HCT116 (cell line): Measurements from ENCODE around the gene NKTR. TPM values are rescaled to one million over a fixed set of nuclear protein-coding genes. Genes with fewer than 3 reads are reported as not detected.

Experiments used
- ATAC-seq: fragments of 200-7000 bp; cut with Tn5 transposase; 2 replicates; pipeline ENCODE4 v1.9.1; 2020; ENCODE audit warnings: mild to moderate bottlenecking, moderate library complexity
- BruUV-seq: library from RNA; stranded (reverse); fragments of 400-500 nt; replicated peaks from 2 replicates; lab custom pipeline; 2021; lab: Mats Ljungman, UMichigan
- CTCF ChIA-PET: fragments of 300-600 bp; sonication (Branson Sonifier 250); formaldehyde crosslinking; loops from one replicate; lab custom pipeline; 2021; ENCODE audit warnings: antibody characterized with exemption; lab: Charles Lee
- POLR2A ChIA-PET: fragments of 300-600, 350-600 bp; sonication (Branson Sonifier 250); formaldehyde crosslinking; loops from one replicate; lab custom pipeline; 2021; ENCODE audit warnings: antibody characterized with exemption; lab: Charles Lee
- RAD21 ChIA-PET, 2 experiments: fragments of 300-600 bp; sonication (Branson Sonifier 250); formaldehyde crosslinking; loops; one replicate each; lab custom pipeline; 2023; ENCODE audit warnings: low total read pairs in 2 of 2; ENCODE audit not compliant: uncharacterized antibody in 2 of 2, unreplicated experiment in 2 of 2, low non-redundant PET in 1 of 2; lab: Charles Lee
- DNase-seq: peaks from one replicate; pipeline ENCODE4 v3.0.0-alpha.2; 2010; ENCODE audit warnings: low read depth, low spot score
- H2AFZ ChIP-seq: fragments of 200-600 bp; shearing (Covaris generic), sonication (generic); 2 replicates; pipeline ENCODE4 v1.6.1; 2017; ENCODE audit warnings: low read depth, mixed run types, mixed read lengths, antibody characterized with exemption, low read length; ENCODE audit not compliant: poor library complexity, severe bottlenecking
- H3K27ac ChIP-seq: 2 replicates; pipeline ENCODE4 v1.5.1; 2012; ENCODE audit warnings: low read depth, low read length
- H3K27me3 ChIP-seq: fragments of 200-600 bp; sonication (generic); 2 replicates; pipeline ENCODE4 v1.6.1; 2016; ENCODE audit warnings: mixed run types, low read length, mixed read lengths; ENCODE audit not compliant: insufficient read depth
- H3K36me3 ChIP-seq, 2 experiments: fragments of 200-500 bp in 1 of 2; fragments of 200-600 bp in 1 of 2; sonication (Bioruptor generic) in 1 of 2; sonication (generic) in 1 of 2; 2 replicates each; pipeline versions ENCODE4 v1.5.1 to v1.6.1; 2014 to 2016; ENCODE audit warnings: low read length in 2 of 2, inconsistent platforms in 1 of 2, mixed read lengths in 1 of 2, mixed run types in 1 of 2; ENCODE audit not compliant: insufficient read depth in 2 of 2, control insufficient read depth in 1 of 2
- H3K4me1 ChIP-seq, 2 experiments: fragments of 200-600 bp in 1 of 2; sonication (generic) in 1 of 2; 2 replicates each; pipeline versions ENCODE4 v1.5.1 to v1.6.1; 2012 to 2017; ENCODE audit warnings: low read length in 2 of 2, inconsistent platforms in 1 of 2, mild to moderate bottlenecking in 1 of 2, mixed read lengths in 1 of 2, mixed run types in 1 of 2, moderate library complexity in 1 of 2; ENCODE audit not compliant: insufficient read depth in 2 of 2, control insufficient read depth in 1 of 2
- H3K4me2 ChIP-seq: fragments of 200-600 bp; sonication (generic); 2 replicates; pipeline ENCODE4 v1.6.1; 2017; ENCODE audit warnings: mixed run types, low read length, mixed read lengths
- H3K4me3 ChIP-seq, 2 experiments: fragments of 200-600 bp in 1 of 2; sonication (generic) in 1 of 2; replicated peaks in 1 of 2; 2 replicates each; pipeline ENCODE4 v1.5.1; 2011 to 2016; ENCODE audit warnings: low read length in 2 of 2, control low read depth in 1 of 2, low read depth in 1 of 2, mild to moderate bottlenecking in 1 of 2, mixed read lengths in 1 of 2, mixed run types in 1 of 2
- H3K79me2 ChIP-seq: fragments of 200-600 bp; sonication (generic); 2 replicates; pipeline ENCODE4 v1.6.1; 2017; ENCODE audit warnings: mild to moderate bottlenecking, mixed run types, low read length, moderate library complexity, mixed read lengths; ENCODE audit not compliant: insufficient read depth
- H3K9ac ChIP-seq: fragments of 200-600 bp; sonication (generic); 2 replicates; pipeline ENCODE4 v1.6.1; 2016; ENCODE audit warnings: low read length, mixed read lengths
- H3K9me2 ChIP-seq: fragments of 200-600 bp; sonication (generic), shearing (Covaris generic); 2 replicates; pipeline ENCODE4 v1.6.1; 2017; ENCODE audit warnings: mixed run types, mild to moderate bottlenecking, moderate library complexity; ENCODE audit not compliant: insufficient read depth
- H3K9me3 ChIP-seq, 2 experiments: fragments of 200-500 bp in 1 of 2; fragments of 200-600 bp in 1 of 2; sonication (Bioruptor generic) in 1 of 2; sonication (generic) in 1 of 2; 2 replicates each; pipeline ENCODE4 v1.6.1; 2014 to 2017; ENCODE audit warnings: low read length in 2 of 2, mixed read lengths in 2 of 2, inconsistent platforms in 1 of 2, low read depth in 1 of 2, mild to moderate bottlenecking in 1 of 2, mixed run types in 1 of 2, moderate library complexity in 1 of 2; ENCODE audit not compliant: control insufficient read depth in 1 of 2, insufficient read depth in 1 of 2
- H4K20me1 ChIP-seq: fragments of 200-600 bp; sonication (generic), shearing (Covaris generic); 2 replicates; pipeline ENCODE4 v1.6.1; 2017; ENCODE audit warnings: mixed run types, mild to moderate bottlenecking, moderate library complexity; ENCODE audit not compliant: insufficient read depth
- CEBPB ChIP-seq: IDR thresholded peaks from 2 replicates; pipeline ENCODE4 v1.6.1; 2012; ENCODE audit warnings: low read depth
- EGR1 ChIP-seq: IDR thresholded peaks from 2 replicates; pipeline ENCODE4 v1.6.1; 2012; ENCODE audit warnings: low read depth
- ELF1 ChIP-seq: IDR thresholded peaks from 2 replicates; pipeline ENCODE4 v1.6.1; 2012; ENCODE audit warnings: low read depth, borderline replicate concordance
- EZH2 ChIP-seq: fragments of 200-600 bp; sonication (generic); IDR thresholded peaks from 2 replicates; pipeline ENCODE4 v1.6.1; 2017; ENCODE audit warnings: antibody characterized with exemption, mixed run types
- POLR2AphosphoS5 ChIP-seq: IDR thresholded peaks from 2 replicates; pipeline ENCODE4 v1.6.1; 2011; ENCODE audit warnings: mild to moderate bottlenecking, low read depth, low read length, moderate library complexity
- RAD21 ChIP-seq: IDR thresholded peaks from 2 replicates; pipeline ENCODE4 v1.6.1; 2012; ENCODE audit warnings: low read depth, mild to moderate bottlenecking
- SIN3A ChIP-seq: IDR thresholded peaks from 2 replicates; pipeline ENCODE4 v1.6.1; 2012; ENCODE audit warnings: low read depth
- TCF7L2 ChIP-seq: IDR thresholded peaks from 2 replicates; pipeline ENCODE4 v1.7.0; 2011; ENCODE audit warnings: borderline replicate concordance, inconsistent platforms; ENCODE audit not compliant: insufficient read depth, insufficient read length; ENCODE audit errors: extremely low read depth
- YY1 ChIP-seq: IDR thresholded peaks from 2 replicates; pipeline ENCODE4 v1.6.1; 2011; ENCODE audit warnings: low read length, low read depth, moderate library complexity, mild to moderate bottlenecking; ENCODE audit not compliant: insufficient replicate concordance; ENCODE audit errors: extremely low read depth
- ZFX ChIP-seq: fragments of 450-650 bp; IDR thresholded peaks from 2 replicates; pipeline ENCODE4 v1.6.1; 2017
- ZNF274 ChIP-seq: fragments of 200-500 bp; sonication (Bioruptor generic); IDR thresholded peaks from 2 replicates; pipeline ENCODE4 v1.6.1; 2014; ENCODE audit warnings: mild to moderate bottlenecking, low read depth, low read length, inconsistent platforms
- intact Hi-C: fragments of 100-400 bp; cut with micrococcal nuclease; formaldehyde crosslinking; loops from 2 replicates; pipeline ENCODE4 v1.10.0; 2022
- total RNA-seq: library from RNA; stranded (reverse); gene quantifications from one replicate; pipeline ENCODE4 v1.2.1, GENCODE V29; 2021; ENCODE audit not compliant: unreplicated experiment
- TF ChIP-seq, protein P1 (sequence below): IDR thresholded peaks from 2 replicates; pipeline ENCODE4 v1.6.1; 2011; ENCODE audit warnings: mild to moderate bottlenecking, low read length, moderate library complexity; ENCODE audit not compliant: insufficient replicate concordance; ENCODE audit errors: extremely low read depth
- TF ChIP-seq, protein P2 (sequence below): IDR thresholded peaks from 2 replicates; pipeline ENCODE4 v1.6.1; 2012

The NKTR gene
- total RNA-seq, 1 experiment from 2014 or later, result 59.7 TPM

DNA sequence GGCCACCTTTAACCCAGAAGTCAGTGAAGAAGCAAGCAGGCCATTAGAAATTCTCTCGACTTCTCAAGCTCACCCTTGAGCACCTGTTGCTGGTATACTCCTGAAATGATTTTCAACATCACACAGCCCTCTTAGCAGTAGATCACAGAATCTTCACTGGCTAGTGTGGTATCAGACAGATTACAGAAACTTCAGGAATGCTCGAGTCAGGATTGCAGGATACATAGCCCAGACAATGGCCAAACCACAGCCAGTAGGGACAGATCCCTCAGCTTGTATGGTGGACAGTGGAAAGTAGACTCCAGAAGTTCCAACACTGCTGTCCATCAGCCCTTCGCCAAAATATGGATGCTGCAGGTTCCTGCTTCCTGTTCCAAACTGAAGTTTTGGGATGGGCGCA lies 80.3 kb downstream of the NKTR start:
- ATAC-seq (no peak), DNase-seq (no peak)
- no peak overlapping the region for H3K27ac ChIP-seq
- no peaks in the 10 kb centered on the region for H4K20me1 ChIP-seq
- RAD21 ChIA-PET, result no interaction called here
- peaks cover 0 to 8% of the 10 kb centered on the region in 2 experiments; a peak in 1 of 4 replicates for H3K9me3 ChIP-seq
- peaks cover 3 to 23% of the 10 kb centered on the region in 2 experiments; a peak in 3 of 4 replicates for H3K4me1 ChIP-seq
- CTCF ChIA-PET, result no interaction called here
- POLR2A ChIA-PET, result no interaction called here
- no peak for TF ChIP-seq ELF1
- TF ChIP-seq, protein P1, sequence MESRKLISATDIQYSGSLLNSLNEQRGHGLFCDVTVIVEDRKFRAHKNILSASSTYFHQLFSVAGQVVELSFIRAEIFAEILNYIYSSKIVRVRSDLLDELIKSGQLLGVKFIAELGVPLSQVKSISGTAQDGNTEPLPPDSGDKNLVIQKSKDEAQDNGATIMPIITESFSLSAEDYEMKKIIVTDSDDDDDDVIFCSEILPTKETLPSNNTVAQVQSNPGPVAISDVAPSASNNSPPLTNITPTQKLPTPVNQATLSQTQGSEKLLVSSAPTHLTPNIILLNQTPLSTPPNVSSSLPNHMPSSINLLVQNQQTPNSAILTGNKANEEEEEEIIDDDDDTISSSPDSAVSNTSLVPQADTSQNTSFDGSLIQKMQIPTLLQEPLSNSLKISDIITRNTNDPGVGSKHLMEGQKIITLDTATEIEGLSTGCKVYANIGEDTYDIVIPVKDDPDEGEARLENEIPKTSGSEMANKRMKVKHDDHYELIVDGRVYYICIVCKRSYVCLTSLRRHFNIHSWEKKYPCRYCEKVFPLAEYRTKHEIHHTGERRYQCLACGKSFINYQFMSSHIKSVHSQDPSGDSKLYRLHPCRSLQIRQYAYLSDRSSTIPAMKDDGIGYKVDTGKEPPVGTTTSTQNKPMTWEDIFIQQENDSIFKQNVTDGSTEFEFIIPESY, result no peak
- no peak for TF ChIP-seq TCF7L2
- no peak for TF ChIP-seq CEBPB
- TF ChIP-seq POLR2AphosphoS5, result no peak
- no peak for TF ChIP-seq ZNF274
- TF ChIP-seq EGR1, result no peak
- TF ChIP-seq ZFX, result no peak
- TF ChIP-seq, protein P2, sequence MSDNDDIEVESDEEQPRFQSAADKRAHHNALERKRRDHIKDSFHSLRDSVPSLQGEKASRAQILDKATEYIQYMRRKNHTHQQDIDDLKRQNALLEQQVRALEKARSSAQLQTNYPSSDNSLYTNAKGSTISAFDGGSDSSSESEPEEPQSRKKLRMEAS, result no peak
- no peak for TF ChIP-seq YY1
- TF ChIP-seq SIN3A, result no peak
- no peak for TF ChIP-seq RAD21
- TF ChIP-seq EZH2, result no peak
- no TSS peak for BruUV-seq
- H3K27me3 ChIP-seq, result no peaks in the 10 kb centered on the region
- H3K4me2 ChIP-seq, result no peak overlapping the region
- H2AFZ ChIP-seq, result no peak overlapping the region
- H3K9me2 ChIP-seq, result no peaks in the 10 kb centered on the region
- no peak overlapping the region for H3K9ac ChIP-seq
- H3K4me3 ChIP-seq, result no peak overlapping the region
- no peaks in the 10 kb centered on the region for H3K79me2 ChIP-seq
- no peaks in the 10 kb centered on the region for H3K36me3 ChIP-seq
- intact Hi-C loops, result no loop called here
